Midbrain (tissue), 1 donor: ENCODE data around the gene CEP170B.
A peak's percentile ranks its signal among the peaks of the same experiment; 100 is the strongest.
"Not testable (repeated sequence)": the region's sequence is repeated elsewhere in the genome, so short reads cannot be mapped to it uniquely, and the experiment has no call there.

Experiments used
- DNase-seq: peaks from one replicate; lab custom pipeline; 2025; lab: John Stamatoyannopoulos, UW

Gene CEP170B

DNA sequence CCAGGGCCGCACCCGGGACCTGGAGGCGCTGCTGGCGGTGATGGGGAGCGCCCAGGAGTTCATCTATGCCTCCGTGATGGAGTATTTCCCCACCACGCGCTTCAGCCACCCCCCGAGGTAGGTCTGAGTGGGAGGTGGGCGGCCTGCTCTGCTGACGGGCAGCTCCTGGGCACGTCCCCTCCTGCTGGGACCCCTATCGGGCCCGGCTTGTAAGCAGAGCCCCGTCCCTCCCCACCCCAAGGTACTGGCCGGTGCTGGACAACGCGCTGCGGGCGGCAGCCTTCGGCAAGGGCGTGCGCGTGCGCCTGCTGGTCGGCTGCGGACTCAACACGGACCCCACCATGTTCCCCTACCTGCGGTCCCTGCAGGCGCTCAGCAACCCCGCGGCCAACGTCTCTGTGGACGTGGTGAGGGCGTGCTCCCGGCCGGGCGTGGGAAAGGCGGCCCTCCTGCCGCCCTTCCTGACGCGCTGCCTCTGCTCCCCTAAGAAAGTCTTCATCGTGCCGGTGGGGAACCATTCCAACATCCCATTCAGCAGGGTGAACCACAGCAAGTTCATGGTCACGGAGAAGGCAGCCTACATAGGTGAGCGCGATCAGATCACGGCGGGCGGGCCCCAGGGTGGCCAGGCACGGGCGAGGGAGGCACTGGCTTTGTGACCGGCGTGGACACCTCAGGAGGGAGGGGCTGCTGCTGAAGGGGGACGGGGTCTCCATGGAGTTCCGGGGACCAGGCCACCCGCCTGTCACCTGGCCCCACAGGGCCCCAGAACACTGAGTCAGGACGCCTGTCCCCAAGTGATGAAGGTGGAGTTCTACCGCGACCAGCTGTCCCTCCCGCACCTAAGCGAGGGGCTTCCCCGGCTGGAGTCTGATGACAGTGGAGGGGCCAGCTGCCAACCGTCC lies 67.0 kb downstream of the CEP170B start:
- no peak for DNase-seq

DNA sequence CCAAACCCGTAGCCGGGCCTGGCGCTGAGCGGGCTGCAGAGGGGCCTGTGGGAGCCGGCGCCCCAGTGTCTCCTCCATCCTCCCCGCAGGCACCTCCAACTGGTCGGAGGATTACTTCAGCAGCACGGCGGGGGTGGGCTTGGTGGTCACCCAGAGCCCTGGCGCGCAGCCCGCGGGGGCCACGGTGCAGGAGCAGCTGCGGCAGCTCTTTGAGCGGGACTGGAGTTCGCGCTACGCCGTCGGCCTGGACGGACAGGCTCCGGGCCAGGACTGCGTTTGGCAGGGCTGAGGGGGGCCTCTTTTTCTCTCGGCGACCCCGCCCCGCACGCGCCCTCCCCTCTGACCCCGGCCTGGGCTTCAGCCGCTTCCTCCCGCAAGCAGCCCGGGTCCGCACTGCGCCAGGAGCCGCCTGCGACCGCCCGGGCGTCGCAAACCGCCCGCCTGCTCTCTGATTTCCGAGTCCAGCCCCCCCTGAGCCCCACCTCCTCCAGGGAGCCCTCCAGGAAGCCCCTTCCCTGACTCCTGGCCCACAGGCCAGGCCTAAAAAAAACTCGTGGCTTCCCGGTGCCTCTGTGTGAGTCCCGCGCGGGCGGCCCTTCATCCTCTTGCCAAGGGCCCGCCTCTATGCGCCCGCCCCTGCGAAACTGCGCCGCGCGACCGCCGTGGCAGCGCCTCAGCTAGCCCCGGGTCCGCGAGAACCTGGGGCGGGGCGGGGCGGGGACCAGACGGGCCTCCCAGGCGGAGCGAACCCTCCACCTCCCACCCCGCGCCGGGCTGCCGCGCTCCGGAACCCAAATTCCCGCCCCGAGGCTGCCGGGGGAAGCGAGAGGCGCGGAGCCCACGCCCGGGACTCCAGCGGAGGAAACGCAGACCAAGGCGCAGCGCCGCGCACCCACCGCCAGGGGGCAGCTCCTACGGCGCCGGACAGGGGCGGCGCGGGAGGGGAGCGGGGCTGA lies 67.9 kb downstream of the CEP170B start:
- peak; percentile 57 for DNase-seq

- DNase-seq = no peak
These were observed 69.0 kb downstream of the CEP170B start for GRCh38 chr14:104933746-104934733.

GRCh38 chr14:104935026-104935650 lies 70.1 kb downstream of the CEP170B start:
- no peak for DNase-seq

GRCh38 chr14:104935955-104936354 lies 70.9 kb downstream of the CEP170B start:
- DNase-seq = no peak

DNA sequence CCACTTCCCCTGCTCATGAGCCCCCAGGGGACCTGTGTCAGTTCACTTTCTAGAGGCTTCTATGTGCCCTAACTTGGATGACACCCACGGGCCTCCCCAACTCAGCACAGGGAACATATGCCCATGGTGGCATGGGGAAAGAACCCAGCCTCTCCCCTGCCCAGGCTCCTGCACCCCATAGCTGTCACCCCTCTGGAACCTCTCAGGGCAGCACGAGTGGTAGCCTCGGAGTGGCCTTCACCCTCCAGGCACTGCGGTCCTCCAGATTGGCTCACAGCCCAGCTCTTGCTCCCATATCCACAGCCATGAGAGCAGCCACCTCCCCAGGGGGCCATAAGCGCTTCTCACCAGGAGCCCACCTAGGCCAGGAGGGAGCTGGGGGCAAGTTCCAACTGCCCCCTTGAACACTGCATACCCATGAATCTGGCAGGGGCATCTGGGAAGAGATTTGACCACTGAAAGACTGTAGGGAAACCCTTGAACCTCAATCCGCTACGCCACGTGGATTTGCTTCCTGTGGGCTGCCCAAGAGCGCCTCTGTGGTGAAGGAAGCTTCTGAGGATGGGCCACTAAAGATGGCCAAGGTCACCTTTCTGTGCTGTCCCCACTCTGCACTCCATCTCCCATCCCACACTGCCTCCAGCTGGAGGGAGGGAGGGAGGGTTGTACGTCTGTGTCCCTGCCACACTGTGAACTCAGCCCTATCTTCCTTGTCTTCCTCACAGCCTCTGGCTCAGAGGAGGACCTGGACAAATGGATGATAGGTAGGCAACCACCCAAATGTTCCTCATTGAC lies 71.5 kb downstream of the CEP170B start:
- no peak for DNase-seq

DNA sequence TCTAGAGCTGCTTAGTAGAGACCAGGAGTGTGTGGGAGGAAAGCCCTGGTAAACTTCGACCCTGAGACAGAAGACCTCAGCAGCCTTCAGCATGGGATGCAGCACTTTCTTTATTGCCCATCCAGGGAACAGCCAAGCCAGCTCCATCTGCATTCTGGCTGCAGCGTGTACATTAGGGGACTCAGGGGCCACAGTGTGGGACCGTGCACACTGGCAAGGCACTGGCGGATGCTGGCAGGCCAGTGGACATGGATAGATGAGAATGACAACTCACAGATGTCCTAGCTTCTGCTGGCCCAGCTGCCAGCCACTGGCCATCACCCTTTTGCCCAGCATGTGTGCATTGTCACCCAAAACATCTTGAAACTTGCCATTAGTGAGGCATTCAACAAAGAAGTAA lies 72.1 kb downstream of the CEP170B start:
- no peak for DNase-seq

- no peak for DNase-seq
These were observed 72.8 kb downstream of the CEP170B start for GRCh38 chr14:104937694-104938365.

DNA sequence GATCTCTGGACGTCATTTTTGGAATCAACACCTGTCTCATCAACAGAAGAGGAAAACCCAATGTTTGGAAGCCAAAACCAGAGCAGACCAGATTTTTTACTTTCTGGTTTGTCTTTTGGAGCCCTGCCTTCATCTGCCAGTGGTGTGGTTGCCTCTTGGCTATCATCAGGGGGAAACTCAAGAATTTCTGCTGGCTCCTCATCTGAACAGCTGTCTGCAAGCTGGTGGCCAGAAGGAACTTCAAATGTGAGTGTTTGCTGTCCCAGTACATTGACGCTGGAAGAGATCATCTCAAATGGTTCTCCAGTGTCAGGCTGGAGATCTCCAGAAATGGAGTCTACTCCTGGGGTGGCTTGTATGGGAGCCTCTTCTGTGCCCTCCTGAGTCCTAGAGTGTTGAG lies 73.4 kb downstream of the CEP170B start:
- no peak for DNase-seq

DNA sequence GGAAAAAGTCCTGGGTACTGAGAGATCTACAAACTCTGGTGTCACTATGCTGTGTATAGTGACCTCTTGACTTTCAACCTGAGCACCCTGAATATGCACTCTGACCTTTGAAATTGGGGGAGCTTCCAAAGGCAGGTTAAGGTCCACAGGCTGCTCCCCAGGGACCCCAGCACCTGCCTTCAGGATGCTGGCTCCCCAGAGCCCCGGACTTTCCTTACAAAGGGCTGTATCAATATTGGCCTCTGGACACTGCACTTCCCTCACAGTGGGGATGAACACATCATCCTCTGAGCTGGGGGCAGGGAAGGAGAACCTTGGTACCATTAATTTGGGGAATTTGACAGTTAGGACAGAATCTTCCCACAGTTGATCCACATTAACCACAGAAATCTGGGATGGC lies 73.9 kb downstream of the CEP170B start:
- DNase-seq = no peak

DNA sequence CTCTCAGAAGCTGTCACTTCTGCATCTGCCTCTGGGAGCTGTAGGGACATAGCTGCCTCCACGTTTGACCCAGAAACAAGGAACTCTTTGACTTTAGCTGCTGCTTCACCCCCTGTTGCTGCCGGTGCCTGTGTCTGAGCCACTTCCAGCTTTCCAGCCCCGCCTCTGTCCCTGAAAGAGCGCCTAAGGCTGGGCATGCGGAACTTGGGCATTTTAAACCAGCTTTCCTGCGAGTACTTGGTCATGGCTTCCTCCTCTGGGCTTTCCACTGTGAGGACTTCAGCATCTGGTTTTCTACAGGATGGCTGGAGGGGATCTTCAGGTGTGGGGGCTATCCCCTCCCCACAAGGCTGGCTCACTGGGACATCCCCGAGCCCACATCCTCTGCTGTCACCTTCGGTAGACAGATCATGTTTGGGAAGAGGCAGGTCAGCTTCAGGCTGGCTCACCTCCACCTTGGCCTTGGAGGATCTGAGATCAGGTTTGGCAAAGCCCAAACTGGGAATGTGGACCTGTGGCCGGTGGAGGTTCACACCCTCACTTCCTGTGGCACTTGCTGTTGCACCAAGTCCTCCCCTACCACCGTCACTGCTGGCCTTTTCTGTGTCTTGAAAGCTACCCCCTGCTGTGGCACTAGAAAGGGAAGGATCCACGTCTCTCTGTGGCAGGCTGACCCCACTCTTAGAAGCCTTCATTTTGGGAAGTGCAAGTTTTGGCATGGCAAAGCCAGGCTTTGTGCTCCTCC lies 74.8 kb downstream of the CEP170B start:
- DNase-seq = no peak

DNA sequence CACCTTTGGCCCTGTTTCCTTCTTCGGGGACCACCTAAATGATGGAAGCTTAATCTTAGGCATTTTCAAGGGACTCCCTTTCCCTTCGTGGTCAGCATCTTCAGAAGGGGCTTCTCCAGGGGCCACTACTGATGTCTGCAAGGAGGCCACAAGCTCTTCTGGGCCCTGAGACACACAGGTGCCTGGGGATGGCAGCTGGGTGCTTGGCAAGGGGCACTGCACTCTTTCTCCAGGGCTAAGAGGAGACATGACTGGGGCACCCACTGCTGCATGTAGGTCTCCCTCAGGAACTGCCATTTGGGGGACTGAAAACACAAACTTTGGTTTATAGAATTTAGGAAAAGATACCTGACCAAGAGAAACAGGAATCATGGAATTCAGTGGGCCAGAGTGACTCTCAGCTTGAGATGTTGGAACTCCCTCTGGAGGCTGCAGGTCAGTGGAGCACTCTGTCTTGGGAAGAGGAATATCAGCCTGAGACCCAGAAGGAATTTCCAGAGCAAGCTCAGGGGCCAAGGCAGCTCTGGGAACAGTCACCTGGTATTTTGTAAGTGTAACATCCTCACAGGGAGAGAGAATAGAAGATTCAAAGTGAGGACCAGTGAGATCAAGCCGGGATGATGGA lies 75.6 kb downstream of the CEP170B start:
- no peak for DNase-seq

- DNase-seq = no peak
These were observed 76.7 kb downstream of the CEP170B start for GRCh38 chr14:104941508-104942365.

- no peak for DNase-seq
These were observed 77.5 kb downstream of the CEP170B start for GRCh38 chr14:104942586-104942985.

GRCh38 chr14:104943216-104944015 lies 78.3 kb downstream of the CEP170B start:
- DNase-seq = not testable (repeated sequence)

GRCh38 chr14:104944016-104944308 lies 78.9 kb downstream of the CEP170B start:
- DNase-seq = not testable (repeated sequence)
